ENCODE results near the gene MAPK7. TPM values are rescaled to one million over a fixed set of nuclear protein-coding genes. Genes with fewer than 3 reads are reported as not detected.
A peak's percentile ranks its signal among the peaks of the same experiment; 100 is the strongest.

The MAPK7 gene
- total RNA-seq, 4 donors from 2014 or later, result 34.9 to 95.7 (median 61.1) TPM

DNA sequence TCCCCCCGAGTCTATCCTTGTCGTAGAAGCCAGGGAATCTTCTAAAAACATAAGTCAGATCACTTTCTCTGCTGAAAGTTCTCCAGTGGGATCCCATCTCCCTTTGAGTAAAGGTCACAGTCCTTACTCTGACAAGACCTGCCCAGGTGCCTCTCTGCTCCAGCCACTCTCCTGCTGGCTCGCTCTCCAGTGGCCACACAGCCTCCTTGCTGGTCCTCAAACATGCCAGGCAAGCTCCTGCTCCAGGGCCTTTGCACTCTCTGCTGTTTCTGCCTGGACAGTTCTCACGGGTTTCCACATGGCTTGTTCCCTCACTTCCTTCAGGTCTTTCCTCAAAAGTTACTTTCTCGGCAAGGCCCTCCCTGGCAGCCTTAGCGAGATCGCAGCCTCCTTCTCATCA is 19.1 kb upstream of the MAPK7 start:
- DNase-seq (ENCODE audit: low spot score in 2 of 2), result no peak
- 91% methylated on average over 7 of the region's 7 CpGs for WGBS, 2 donors
- H3K4me3 ChIP-seq (ENCODE audit: low read depth, poor library complexity, severe bottlenecking), result no peak overlapping the region
- TF ChIP-seq POLR2A (IDR thresholded peaks at IDR 0.05), result no peak
- TF ChIP-seq, protein P1, sequence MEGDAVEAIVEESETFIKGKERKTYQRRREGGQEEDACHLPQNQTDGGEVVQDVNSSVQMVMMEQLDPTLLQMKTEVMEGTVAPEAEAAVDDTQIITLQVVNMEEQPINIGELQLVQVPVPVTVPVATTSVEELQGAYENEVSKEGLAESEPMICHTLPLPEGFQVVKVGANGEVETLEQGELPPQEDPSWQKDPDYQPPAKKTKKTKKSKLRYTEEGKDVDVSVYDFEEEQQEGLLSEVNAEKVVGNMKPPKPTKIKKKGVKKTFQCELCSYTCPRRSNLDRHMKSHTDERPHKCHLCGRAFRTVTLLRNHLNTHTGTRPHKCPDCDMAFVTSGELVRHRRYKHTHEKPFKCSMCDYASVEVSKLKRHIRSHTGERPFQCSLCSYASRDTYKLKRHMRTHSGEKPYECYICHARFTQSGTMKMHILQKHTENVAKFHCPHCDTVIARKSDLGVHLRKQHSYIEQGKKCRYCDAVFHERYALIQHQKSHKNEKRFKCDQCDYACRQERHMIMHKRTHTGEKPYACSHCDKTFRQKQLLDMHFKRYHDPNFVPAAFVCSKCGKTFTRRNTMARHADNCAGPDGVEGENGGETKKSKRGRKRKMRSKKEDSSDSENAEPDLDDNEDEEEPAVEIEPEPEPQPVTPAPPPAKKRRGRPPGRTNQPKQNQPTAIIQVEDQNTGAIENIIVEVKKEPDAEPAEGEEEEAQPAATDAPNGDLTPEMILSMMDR (IDR thresholded peaks at IDR 0.05), result no peak
- intact Hi-C loops (cut with DNase I; ENCODE audit: low total_unique reads), result no loop called here

DNA sequence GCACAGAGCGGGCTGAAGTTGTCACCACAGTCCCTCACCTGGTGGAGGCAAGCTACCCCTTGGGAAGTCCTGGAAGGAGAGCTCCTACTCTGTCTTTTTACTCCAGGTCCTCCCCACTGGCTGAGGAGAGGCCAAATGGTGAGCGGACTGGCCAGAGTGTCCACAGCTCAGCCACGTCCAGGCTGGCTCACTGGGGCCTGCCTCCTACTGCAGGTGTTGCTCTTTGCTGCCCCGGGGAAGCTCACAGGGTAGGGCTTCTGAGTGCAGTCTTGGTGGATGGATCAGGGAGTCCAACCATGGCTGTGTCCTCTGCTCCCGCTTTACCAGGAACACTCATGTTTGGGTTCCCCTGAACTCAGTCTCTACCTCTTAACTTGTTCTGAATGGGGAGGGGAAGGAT is 18.4 kb upstream of the MAPK7 start:
- 97 to 100% methylated on average over 5 of the region's 5 CpGs for WGBS, 2 donors
- no peak overlapping the region for H3K4me3 ChIP-seq (ENCODE audit: low read depth, poor library complexity, severe bottlenecking)
- TF ChIP-seq, protein P1 (IDR thresholded peaks at IDR 0.05), result no peak
- no peak for TF ChIP-seq POLR2A (IDR thresholded peaks at IDR 0.05)
- intact Hi-C loops (cut with DNase I; ENCODE audit: low total_unique reads), result loop anchor here (5.0 to 10.0 kb wide), 2 partner anchors 87 to 395 kb away; no protein-coding TSS in a partner anchor
- no peak for DNase-seq (ENCODE audit: low spot score in 2 of 2)

DNA sequence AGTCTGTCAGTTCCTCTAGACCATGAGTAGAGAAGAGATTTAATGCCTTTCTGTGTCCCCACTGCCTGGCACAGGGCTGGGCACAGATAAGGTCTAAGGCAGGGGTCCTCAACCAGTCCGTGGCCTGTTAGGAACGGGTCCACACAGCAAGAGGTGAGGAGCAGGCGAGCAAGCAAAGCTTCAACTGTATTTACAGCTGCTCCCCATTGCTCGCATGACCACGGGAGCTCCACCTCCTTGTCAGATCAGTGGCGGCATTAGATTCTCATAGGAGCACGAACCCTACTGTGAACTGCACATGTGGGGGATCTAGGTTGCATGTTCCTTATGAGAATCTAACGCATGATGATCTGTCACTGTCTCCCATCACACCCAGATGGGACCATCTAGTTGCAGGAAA is 17.5 kb upstream of the MAPK7 start:
- TF ChIP-seq, protein P1 (IDR thresholded peaks at IDR 0.05), result no peak
- TF ChIP-seq POLR2A (IDR thresholded peaks at IDR 0.05), result no peak
- no peak overlapping the region for H3K4me3 ChIP-seq (ENCODE audit: low read depth, poor library complexity, severe bottlenecking)
- intact Hi-C loops (cut with DNase I; ENCODE audit: low total_unique reads), result loop anchor here (5.0 to 10.0 kb wide), 2 partner anchors 87 to 394 kb away; no protein-coding TSS in a partner anchor
- DNase-seq (ENCODE audit: low spot score in 2 of 2), result no peak
- 88 to 90% methylated on average over 8 of the region's 8 CpGs for WGBS, 2 donors

DNA sequence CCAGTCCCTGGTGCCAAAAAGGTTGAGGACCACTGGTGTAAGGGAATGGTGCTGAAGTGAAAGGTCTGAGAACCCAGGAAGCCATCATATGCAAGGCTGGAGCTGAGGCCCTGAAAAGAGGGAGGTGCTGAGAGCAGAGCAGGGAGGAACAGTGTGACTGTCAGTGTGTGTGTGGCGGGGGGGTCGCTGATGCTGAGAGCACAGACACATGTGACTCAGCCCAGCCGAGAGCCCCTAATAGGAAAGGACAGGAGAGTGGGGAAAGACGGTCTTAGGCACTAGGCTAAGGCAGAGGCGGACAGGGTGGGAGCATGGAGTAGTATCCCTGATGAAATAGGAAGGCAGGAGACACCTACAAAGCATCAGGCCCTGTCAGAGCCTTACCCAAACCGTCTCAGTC is 17.0 kb upstream of the MAPK7 start:
- intact Hi-C loops (cut with DNase I; ENCODE audit: low total_unique reads), result loop anchor here (5.0 to 10.0 kb wide), 2 partner anchors 86 to 393 kb away; no protein-coding TSS in a partner anchor
- TF ChIP-seq POLR2A (IDR thresholded peaks at IDR 0.05), result no peak
- TF ChIP-seq, protein P1 (IDR thresholded peaks at IDR 0.05), result no peak
- DNase-seq (ENCODE audit: low spot score in 2 of 2), result no peak
- 69 to 78% methylated on average over 6 of the region's 6 CpGs for WGBS, 2 donors
- H3K4me3 ChIP-seq (ENCODE audit: low read depth, poor library complexity, severe bottlenecking), result no peak overlapping the region

DNA sequence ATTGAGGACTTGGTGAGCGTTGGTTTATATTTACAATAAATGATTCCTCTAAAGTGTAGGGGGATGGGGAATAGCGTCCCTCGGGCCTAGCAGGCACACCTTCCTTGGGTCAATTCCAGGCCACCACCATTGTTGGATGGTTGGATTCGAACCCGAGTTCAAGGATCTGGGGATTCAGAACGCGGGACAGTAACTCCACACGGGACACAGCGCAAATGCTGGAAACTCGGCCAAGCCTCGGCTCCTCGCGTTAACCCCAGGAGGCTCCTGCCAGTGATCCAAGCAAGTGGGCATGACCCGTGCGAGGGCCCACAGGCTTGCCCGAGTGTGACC is 16.4 kb upstream of the MAPK7 start:
- intact Hi-C loops (cut with DNase I; ENCODE audit: low total_unique reads), result loop anchor here (5.0 to 10.0 kb wide), 2 partner anchors 85 to 393 kb away; no protein-coding TSS in a partner anchor

More for the DNA sequence above, 16.4 kb upstream of the MAPK7 start:
- DNase-seq (ENCODE audit: low spot score in 2 of 2), result peak in 1 of 2 donors; percentile 92
- 15 to 37% methylated on average over 3 to 13 of the region's 16 CpGs for WGBS, 2 donors
- H3K4me3 ChIP-seq (ENCODE audit: low read depth, poor library complexity, severe bottlenecking), result peak overlapping the region; percentile 47
- TF ChIP-seq, protein P1 (IDR thresholded peaks at IDR 0.05), result no peak
- no peak for TF ChIP-seq POLR2A (IDR thresholded peaks at IDR 0.05)

All from lower leg skin (tissue), 4 donors.